Astrocyte (in vitro differentiated cells and primary cell): Measurements from ENCODE around the gene FERMT3.

Experiments
- CTCF ChIP-seq: IDR thresholded peaks from 2 replicates; pipeline ENCODE4 v1.5.1; 2011; ENCODE audit warnings: low read depth, mild to moderate bottlenecking, inconsistent platforms, low read length, moderate library complexity; ENCODE audit not compliant: insufficient read depth
- EZH2 ChIP-seq: IDR thresholded peaks from 2 replicates; pipeline ENCODE4 v1.6.1; 2012; ENCODE audit warnings: mild to moderate bottlenecking, low read length, inconsistent platforms; ENCODE audit not compliant: insufficient read depth

GRCh38 chr11:64230171-64230984, 23.9 kb downstream of the FERMT3 start, which contains the start of gene DNAJC4:
- TF ChIP-seq CTCF (no peak), EZH2 (no peak)
